Neural cell (in vitro differentiated cells): Measurements from ENCODE around the gene GPR15LG.

Experiments
- EP300 ChIP-seq: fragments of 450-650 bp; conservative IDR thresholded peaks from 2 replicates; pipeline ENCODE4 v1.6.1; 2014; ENCODE audit warnings: antibody characterized with exemption, mild to moderate bottlenecking, moderate library complexity; ENCODE audit not compliant: poor library complexity, severe bottlenecking
- EZH2 ChIP-seq: fragments of 200-600, 300-800 bp; shearing (Covaris generic), sonication (generic); IDR thresholded peaks from 2 replicates; pipeline ENCODE4 v1.6.1; 2014; ENCODE audit warnings: antibody characterized with exemption, low read length, borderline replicate concordance, mild to moderate bottlenecking; ENCODE audit not compliant: insufficient read depth, poor library complexity, severe bottlenecking
- MXI1 ChIP-seq: fragments of 450-650 bp; conservative IDR thresholded peaks from 2 replicates; pipeline ENCODE4 v1.6.1; 2014; ENCODE audit warnings: antibody characterized with exemption, mild to moderate bottlenecking; ENCODE audit not compliant: poor library complexity, severe bottlenecking
- POLR2AphosphoS5 ChIP-seq: IDR thresholded peaks from 2 replicates; pipeline ENCODE4 v1.6.1; 2012
- RAD21 ChIP-seq: fragments of 450-650 bp; conservative IDR thresholded peaks from 2 replicates; pipeline ENCODE4 v1.6.1; 2014; ENCODE audit warnings: antibody characterized with exemption, mild to moderate bottlenecking, moderate library complexity
- SMC3 ChIP-seq: fragments of 450-650 bp; conservative IDR thresholded peaks from 2 replicates; pipeline ENCODE4 v1.6.1; 2014; ENCODE audit warnings: antibody characterized with exemption, mild to moderate bottlenecking, moderate library complexity; ENCODE audit not compliant: poor library complexity
- TAF1 ChIP-seq: IDR thresholded peaks from 2 replicates; pipeline ENCODE4 v1.6.1; 2012; ENCODE audit warnings: low read depth
- TF ChIP-seq, protein P1 (sequence below): fragments of 450-650 bp; IDR thresholded peaks from 2 replicates; pipeline ENCODE4 v1.5.1; 2014; ENCODE audit warnings: antibody characterized with exemption, mild to moderate bottlenecking, moderate library complexity; ENCODE audit not compliant: poor library complexity, severe bottlenecking
- TF ChIP-seq, protein P2 (sequence below): IDR thresholded peaks from 2 replicates; pipeline ENCODE4 v1.6.1; 2012; ENCODE audit warnings: borderline replicate concordance

DNA sequence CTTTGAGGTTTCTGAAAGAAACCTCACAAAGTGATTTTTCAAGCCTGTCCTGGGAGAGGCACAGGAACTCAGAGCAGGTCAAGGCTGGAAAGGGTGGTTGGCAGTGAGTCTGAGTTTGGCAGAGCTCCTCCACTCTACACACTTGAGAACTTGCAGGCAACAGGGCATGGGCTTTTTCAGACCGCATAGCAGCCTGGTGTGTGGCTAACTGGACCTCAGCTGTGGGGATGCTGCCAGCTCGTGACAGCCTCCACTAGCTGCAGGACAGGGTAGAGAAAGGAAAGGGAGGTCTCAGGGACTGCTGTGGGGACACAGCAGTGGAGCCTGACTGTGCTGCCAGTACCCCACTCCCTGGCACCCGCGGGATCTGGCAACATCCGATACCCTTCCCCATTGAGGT lies 23.3 kb downstream of the GPR15LG start:
- no peak for TF ChIP-seq EZH2
- no peak for TF ChIP-seq POLR2AphosphoS5
- TF ChIP-seq, protein P1, sequence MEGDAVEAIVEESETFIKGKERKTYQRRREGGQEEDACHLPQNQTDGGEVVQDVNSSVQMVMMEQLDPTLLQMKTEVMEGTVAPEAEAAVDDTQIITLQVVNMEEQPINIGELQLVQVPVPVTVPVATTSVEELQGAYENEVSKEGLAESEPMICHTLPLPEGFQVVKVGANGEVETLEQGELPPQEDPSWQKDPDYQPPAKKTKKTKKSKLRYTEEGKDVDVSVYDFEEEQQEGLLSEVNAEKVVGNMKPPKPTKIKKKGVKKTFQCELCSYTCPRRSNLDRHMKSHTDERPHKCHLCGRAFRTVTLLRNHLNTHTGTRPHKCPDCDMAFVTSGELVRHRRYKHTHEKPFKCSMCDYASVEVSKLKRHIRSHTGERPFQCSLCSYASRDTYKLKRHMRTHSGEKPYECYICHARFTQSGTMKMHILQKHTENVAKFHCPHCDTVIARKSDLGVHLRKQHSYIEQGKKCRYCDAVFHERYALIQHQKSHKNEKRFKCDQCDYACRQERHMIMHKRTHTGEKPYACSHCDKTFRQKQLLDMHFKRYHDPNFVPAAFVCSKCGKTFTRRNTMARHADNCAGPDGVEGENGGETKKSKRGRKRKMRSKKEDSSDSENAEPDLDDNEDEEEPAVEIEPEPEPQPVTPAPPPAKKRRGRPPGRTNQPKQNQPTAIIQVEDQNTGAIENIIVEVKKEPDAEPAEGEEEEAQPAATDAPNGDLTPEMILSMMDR: no peak
- no peak for TF ChIP-seq RAD21
- TF ChIP-seq, protein P2, sequence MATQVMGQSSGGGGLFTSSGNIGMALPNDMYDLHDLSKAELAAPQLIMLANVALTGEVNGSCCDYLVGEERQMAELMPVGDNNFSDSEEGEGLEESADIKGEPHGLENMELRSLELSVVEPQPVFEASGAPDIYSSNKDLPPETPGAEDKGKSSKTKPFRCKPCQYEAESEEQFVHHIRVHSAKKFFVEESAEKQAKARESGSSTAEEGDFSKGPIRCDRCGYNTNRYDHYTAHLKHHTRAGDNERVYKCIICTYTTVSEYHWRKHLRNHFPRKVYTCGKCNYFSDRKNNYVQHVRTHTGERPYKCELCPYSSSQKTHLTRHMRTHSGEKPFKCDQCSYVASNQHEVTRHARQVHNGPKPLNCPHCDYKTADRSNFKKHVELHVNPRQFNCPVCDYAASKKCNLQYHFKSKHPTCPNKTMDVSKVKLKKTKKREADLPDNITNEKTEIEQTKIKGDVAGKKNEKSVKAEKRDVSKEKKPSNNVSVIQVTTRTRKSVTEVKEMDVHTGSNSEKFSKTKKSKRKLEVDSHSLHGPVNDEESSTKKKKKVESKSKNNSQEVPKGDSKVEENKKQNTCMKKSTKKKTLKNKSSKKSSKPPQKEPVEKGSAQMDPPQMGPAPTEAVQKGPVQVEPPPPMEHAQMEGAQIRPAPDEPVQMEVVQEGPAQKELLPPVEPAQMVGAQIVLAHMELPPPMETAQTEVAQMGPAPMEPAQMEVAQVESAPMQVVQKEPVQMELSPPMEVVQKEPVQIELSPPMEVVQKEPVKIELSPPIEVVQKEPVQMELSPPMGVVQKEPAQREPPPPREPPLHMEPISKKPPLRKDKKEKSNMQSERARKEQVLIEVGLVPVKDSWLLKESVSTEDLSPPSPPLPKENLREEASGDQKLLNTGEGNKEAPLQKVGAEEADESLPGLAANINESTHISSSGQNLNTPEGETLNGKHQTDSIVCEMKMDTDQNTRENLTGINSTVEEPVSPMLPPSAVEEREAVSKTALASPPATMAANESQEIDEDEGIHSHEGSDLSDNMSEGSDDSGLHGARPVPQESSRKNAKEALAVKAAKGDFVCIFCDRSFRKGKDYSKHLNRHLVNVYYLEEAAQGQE: no peak
- no peak for TF ChIP-seq SMC3
- no peak for TF ChIP-seq TAF1
- no peak for TF ChIP-seq EP300
- TF ChIP-seq MXI1: no peak
